T follicular helper cell (primary cell): ENCODE results near the gene F12.
A peak's percentile ranks its signal among the peaks of the same experiment; 100 is the strongest.

Source experiments
- DNase-seq: peaks from one replicate; pipeline ENCODE4 v3.0.0-alpha.2; 2020; ENCODE audit warnings: low read depth
- total RNA-seq, 2 experiments: gene quantifications; one replicate each; lab custom pipeline; 2026; lab: John Stamatoyannopoulos, UW

F12 gene
- 0.36 to 0.61 reads per million in 2 experiments for total RNA-seq

DNA sequence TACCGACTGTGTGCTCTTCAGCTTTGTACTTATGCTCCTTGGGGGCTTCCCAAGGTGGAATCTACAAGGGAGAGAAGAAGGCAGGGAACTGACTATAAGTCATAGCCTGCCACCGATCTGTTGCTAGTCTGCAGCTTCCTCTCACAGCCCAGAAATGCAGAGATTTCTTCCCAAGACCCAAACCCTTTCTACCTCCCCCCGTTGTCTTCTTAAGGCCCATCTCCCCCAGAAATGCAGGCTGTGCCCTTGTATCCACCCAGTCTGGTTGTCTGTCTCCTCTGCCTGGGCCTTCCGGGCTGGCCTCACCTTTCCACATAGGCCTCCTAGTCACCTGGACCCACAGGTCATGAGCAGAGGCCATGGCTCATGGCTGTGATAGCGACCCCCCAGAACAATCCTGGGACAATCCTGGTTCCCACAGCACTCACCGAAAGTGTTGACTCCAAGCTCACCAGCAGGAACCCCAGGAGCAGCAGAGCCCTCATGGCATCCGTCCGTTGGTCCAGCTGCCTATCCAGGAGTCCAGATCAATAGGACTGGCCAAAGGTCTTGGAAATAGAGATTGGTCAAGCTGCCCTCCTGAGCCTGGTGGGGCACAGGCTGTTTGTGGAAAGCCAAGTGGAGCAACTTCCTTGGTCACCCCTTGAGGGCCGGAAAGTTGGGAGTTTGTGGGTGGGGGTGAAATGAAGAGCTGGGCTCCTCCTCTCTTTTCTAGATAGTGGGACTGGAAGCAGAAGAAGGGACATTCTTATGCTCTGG, at the start of gene F12:
F12 (minus strand) TSS at position 522 of the 759 bp plus-strand sequence; CDS start at position 485, 37 bp downstream.
- no peak for DNase-seq

DNA sequence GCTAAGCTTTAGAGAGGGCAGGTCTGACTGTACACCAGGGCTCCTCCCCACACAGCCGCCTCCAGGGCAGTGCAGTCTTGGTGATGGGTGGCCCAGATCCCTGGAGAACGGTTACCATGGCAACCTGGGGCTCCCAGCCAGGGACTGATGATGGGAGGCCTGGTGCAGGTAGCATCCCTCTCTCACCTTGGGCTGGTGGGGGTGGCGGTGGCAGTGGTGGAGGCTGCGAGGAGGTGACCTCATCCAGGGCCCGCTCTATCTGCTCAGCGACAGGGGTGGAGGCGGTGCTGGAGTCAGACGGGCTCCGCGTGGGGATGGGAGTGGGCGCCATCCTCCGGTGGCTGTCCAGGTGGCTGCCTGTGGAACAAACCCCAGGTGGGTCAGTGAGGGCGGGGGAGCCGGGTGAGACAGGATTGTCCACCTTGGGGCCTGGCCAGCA, 49.6 kb upstream of the F12 start:
- DNase-seq = no peak

DNA sequence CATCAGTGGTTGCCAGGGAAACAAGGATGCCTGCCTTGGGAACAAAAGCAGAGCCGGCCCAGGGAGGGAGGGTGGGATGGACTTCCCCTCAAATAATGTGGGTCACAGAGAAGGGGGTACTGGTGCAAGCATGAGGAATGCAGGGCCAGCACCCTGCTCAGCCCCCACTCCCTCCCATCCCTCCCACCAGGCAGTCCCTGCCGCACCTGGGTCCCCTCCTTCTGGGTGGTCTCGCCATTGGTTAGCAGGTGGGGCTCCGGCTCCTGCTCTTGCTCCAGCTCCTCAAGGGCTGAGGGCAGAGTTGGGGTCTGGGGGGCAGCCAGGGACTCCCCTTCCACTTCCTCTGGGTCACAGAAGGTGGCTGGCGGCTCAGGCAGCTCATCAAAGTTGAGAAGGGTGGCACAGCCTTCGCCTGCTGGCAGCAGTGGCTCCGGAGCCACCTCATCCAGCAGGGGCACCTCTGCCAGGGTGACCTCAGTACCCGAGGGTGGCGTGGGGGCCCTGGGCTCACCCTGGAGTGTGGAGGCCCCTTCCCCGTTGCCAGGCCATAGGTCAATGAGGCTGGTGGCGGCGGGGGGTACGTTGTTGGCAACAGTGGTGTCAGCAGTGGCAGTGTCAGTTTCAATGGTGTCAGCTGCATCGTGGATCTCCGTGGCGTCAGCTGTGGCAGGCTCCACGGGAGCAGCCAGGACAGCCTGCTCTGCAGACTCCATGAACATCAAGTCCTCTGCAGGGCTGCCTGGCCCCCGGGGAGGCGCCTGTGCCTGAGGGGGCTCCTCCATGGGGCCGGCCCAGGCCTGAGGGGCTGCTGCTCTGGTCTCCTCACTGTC, 48.7 kb upstream of the F12 start:
- no peak for DNase-seq

DNA sequence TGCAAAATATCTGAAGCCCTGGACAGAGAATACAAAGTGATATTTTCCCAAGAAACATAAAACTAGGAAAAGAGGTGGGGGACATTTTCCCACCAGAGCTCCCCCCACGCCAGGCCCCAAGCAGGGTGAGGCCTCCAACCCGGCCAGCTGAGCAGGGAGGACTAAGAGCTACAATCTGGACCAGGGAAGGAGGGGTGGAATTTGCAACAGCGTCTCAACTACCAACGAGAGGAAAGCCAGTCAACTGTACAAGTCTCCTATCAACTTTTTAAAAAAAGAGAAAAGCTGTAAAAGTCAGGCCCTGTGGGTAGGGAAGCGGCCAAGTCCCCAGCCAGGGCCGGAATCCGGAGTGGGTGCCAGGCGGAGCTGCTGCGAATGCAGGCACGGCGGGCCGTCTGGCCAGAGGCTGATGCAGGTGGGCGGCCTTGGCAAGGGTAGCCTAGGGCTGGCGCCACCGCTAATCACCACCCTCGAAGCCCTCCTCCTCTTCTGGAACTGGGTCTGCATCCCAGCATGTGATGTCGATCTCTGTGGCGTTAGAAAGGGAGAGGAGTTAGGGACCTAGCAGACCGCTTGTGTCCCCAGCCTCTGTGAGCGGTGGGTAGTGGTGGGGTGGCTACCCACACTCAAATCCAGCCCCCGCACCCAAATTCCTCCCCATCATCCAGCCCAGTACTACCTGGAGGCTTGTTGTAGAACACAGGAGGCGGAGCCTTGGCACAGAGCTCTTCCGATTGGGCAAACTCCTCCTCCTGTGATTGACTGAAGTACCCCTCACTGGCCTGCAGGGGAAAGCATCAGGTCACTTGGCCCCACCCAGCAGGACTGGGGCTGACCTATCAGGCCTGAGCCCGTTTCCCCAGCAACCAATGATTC, 47.9 kb upstream of the F12 start:
- no peak for DNase-seq

DNA sequence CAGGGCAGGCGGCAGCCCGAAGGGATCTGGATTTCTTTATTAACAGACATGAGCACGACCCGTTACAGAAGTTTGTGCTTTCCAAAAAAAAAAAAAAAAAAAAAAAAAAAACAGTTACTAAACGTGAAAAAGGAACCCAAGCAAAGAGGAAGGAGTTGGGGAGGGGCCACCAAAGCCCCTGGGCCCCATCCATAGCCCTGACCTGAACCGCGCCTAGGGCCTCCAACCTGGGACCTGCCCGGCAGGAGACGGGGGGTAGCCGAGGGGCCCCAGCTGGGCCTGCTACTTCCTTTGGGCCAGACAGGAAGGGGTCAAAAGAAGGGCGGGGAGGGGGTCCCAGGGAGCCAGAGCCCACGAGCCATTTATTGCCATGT, 47.2 kb upstream of the F12 start:
- DNase-seq = no peak

DNA sequence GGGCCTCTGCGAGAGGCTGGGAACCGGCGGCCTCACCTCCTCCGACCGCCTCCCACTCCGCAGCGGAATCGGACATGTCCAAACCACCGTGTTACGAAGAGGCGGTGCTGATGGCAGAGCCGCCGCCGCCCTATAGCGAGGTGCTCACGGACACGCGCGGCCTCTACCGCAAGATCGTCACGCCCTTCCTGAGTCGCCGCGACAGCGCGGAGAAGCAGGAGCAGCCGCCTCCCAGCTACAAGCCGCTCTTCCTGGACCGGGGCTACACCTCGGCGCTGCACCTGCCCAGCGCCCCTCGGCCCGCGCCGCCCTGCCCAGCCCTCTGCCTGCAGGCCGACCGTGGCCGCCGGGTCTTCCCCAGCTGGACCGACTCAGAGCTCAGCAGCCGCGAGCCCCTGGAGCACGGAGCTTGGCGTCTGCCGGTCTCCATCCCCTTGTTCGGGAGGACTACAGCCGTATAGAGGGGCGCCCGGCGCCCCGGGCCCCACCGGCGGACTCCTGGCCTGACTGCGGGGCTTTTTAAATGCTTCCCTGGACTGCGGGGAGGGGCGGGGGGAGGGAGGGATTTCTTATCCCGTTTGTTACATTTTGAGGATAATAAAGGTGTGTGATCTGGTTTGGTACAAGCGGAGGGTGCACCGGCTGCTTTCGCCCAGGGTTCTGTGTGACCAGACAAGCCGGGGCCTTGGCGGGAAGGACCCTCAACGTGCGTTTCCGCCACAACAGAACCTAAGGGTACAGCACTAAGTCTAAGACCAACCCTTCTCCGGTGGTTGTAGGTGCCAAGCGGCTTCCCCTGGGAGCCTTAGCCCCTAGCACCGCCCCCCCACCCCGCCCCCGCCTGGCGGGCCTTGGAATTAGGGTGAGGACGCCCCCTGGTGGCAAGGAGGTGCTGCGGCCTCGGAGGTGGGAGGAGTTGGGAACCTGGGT, 46.6 kb upstream of the F12 start:
- peak; percentile 94 for DNase-seq

DNA sequence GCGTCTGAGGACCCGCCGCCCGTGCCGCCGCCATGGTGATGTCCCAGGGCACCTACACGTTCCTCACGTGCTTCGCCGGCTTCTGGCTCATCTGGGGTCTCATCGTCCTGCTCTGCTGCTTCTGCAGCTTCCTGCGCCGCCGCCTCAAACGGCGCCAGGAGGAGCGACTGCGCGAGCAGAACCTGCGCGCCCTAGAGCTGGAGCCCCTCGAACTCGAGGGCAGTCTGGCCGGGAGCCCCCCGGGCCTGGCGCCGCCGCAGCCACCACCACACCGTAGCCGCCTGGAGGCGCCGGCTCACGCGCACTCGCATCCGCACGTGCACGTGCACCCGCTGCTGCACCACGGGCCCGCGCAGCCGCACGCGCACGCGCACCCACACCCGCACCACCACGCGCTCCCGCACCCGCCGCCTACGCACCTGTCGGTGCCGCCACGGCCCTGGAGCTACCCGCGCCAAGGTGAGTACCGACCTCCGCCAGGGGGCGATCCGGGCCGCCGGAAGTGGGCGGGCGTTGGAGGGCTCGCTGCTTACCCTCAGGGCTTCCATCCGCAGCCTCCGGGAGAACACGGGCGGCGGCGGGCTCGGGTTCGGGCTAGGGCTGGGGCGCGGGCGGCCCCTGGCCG, 45.8 kb upstream of the F12 start:
- DNase-seq = peak; percentile 89

DNA sequence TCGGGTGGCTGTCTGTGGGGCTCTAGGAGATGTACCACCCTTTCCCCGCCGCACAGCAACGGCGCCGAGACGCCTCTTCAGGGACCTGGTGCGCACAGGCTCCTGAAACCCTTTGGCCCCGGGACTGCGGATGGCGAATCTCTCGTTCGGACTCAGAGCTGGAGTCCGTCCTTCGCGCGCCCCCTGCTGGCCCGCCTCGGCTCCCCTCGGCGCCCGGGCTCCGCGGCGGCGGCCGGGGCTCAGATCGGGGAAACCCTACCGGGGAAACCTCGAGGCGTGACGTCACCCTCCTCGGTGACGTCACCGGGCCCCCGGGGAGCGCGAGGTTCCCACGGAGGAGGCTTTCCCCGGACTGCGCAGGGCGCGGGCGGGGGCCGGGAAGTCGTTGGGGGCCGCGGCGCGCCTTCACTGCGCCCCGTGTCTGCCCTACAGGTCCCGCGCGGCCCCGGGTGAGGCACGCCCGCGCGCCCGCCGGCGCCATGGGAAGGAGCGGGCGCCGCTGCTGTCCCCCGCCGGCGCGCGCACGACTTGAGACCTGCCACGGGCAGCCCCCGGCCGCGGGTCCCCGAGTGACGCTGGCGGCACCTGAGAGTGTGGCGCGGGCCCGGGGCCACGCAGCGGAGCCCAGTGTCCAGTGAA, 45.2 kb upstream of the F12 start:
- DNase-seq = peak; percentile 93

DNA sequence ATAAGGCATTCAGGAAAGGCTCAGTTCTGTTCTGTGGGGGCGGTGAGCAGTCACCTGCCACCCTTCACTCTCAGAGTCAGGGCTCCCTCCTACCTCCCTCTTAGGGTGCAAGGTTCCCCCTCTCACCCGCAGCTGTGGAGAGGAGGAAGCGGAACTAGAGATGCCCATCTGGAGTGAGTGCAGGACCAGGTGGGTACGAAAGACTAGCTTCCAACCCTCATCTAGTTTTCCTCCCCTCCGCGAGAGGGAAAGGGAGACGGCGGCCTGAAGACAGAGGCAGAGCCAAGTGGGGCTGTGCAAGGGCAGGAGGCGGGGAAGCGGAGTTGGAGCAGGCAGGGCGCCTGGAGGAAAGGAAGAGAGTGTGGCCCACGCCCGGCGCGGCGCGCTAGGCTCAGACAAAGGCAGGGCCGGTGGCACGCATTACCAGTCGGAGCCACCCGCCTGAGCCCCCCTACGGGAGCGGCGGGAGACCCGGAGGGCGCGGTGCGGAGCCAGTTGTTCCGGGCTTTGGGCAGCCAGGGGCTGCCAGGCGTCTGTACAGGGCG, 44.6 kb upstream of the F12 start:
- no peak for DNase-seq

DNA sequence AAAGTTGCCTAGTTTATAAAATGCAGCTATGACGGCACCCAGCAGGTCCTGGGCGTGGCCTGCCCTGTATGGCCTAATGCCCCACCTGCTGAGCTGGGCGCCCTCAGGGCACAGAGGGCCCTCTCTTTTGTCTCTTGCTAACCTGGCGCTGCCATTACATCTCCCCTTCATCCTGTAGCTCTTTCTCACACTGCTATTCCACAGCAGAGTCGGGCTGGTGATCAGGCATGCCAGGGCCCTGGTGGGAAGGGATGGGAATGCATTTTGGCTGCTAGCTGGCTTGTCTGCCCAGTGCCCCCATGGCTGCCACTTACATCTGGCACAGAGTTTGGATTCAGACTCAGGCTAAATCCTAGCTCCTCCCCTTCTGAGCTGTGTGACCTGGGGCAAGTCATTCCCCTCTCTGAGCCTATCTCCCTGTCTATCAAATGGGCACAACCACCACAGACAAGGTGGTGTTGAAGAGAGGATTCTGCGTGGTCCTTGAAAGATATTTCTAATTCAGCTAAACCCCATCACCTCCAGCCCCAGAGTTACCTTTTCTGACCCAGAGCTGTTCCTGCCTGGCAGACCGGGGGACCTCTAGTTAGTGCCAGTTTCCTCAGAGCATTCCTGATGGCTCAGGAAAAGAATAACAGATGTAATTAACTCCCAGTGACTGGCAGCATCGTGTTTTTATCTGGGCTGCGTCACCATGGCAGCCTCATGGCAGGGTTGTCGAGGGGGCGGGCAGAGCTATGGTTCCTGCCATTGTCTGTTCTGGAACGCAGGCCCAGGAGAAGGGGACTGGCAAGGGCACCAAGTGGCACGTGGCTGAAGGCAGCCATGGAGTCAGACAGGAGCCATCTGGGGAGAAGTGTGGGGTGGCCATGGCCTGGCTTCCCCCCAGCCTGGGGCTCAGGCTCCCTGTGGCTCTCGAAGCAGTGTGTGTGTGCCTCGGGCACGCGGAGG, 43.6 kb upstream of the F12 start:
- no peak for DNase-seq

DNA sequence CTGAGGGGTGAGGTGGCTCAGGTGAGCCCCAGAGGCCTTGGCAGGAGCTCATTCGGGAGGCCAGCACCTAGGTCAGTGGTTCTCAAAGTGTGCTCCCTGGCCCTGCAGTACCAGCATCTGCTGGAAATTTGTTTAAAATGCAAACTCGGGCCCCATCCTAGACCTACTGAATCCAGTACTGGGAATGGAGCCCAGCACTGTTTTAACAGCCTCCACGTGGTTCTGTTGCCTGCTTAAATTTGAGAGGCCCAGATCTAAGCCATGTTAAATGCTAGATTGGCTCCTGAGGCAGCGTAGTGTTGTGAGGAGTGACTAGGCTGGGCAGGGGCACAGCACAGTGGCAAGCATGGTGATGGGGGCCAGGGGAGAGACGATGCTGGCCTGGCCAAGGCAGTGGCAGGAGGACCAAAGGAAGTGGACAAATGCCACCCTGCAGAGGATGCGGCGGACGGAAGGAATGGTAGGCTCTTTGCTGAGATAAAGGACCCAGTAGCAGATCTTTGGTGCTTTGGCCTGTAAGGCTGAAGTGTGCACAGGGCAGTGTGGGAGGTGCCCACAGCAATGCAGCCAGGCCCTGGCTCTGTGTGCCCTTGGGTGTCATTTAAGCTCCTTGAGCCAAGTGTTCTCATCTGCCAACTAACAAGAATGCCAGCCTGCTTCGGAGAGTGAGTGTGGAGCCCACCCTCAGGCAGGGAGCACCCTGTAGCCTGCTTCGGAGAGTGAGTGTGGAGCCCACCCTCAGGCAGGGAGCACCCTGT, 41.5 kb upstream of the F12 start:
- no peak for DNase-seq

DNA sequence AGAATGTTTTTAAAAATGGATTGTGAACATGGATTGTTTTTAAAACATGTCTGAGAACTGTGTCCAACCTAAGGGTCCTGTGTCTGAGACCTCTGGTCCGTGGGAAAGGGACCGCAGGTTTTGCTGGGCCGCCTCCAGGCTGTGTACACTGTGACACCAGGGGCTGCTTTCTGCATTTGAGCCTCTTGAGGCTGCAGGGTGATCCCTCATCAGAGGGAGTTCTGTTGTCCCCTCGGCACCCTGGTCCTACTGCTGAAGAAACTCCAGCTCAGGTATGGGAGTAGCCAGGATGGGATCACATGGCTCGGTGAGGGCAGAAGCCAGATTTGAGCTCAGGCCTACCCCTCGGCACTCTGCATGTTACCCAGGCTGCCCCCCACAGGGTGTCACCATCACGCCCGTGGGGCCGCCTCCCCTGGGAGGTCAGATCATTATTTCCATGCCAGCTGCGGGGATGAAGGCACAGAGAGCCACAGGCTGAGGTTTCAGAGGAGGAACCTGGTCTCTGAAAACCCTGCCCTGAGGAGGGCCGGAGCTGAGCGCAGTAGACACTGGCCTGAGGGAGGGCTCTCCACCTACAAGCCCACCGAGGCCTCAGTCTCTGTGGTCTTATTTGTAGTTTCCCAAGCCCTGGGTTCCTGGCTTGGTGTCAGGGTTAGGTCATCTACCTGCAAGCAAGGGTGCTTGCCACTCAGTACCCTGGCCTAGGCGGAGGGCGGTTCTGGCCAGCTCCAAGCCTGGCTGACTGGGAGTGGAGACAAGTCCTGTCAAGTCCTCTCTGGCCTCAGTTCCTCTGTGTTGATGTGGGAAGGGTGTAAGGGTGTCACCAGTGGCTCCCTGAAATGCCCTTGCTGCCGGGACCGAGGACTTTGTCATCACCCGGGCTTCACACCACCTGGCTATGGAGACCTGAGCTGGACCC, 40.0 kb upstream of the F12 start:
- DNase-seq = no peak

DNA sequence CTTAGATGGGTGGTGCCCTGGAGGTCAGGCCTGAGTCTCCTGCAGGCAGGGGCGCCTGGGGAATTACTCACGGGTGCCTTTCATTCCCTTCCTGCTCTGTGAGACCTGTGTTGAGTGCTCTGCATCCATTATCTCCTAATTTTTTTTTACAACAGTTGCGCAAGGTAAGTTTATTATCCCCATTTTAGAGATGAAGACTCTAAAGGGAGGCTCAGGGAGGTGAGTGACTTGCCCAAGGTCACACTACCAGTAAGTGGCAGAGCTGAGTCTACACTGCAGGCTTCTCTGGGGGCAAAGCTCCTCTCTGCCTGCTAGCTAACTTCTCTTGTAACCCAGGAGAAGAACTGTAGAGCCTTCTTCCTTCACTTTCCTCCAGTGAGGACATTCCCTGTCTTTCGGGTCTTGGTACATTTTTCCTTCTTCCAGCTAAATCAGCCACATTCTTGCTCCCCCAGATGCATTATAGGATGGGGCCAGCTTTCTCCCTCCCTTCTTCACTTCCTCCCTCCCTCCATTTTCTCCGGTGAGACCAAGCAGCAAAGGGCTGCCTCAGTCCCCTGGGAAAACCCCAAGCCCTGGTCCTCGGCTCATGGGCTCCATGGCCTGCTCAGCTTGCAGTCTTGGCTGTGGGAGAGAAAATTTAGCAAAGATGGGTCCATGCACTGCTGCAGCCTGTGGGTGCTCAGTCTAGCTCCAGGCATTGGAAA, 39.0 kb upstream of the F12 start:
- no peak for DNase-seq

DNA sequence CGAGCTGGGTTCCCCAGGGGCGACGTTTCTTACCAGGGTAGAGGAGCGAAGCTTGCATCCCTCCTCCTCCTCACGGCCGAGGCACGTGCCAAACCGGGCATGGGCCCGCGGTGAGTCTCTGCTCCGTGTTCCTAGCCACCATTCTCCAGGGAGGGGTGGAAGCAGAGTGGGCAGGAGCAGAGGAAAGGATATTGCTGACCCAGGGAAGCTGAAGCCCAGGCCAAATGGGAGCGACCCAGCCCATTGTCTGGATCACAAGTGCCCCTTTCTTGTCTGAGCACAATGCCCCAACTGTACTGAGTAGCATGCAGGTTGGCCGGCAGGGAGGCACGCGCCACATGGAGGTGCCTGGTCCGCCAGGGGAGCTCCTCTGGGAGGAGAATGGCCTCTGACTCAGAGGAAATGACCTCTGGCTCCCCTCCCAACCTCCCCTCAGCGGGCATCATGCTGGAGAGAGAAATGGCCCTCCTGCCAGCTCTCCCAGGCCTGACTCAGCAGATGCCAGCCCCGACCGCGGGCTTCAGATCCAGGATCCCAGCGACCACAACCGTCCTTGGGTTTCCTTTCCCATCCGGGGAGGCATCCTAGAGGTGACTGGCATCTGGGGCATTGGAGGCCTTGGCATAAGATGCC, 38.4 kb upstream of the F12 start:
- no peak for DNase-seq

DNA sequence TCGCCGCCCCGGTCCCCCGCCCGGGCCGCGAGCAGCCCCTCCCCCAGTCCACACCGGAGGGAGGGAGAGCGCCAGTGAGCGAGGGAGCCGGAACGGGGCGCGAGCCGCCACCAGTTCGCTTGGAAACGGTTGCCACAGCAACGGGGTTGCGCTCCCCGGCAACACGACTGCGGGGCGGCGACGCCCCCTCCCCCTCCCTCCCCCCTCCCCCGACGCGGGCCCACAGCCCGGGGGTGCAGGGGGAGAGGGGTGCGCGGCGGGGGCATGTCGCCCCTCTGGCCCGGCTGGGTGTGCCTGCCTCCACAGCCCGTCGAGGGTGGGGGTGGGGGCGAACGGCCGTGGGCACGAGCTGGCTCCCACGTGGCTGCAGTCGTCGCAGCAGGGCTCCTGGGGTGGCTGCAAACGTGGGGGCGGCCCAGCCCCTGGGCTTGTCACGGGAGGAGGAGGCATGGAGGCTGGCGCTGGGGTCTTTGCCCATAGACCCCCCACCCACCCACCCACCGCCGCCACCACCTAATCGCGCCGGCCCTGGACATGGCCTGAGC, 37.8 kb upstream of the F12 start:
- DNase-seq = peak; percentile 79
